Measurements from ENCODE around the gene DIRAS1.
A peak's percentile ranks its signal among the peaks of the same experiment; 100 is the strongest.
"Not testable (repeated sequence)": the region's sequence is repeated elsewhere in the genome, so short reads cannot be mapped to it uniquely, and the experiment has no call there.

The DIRAS1 gene

DNA sequence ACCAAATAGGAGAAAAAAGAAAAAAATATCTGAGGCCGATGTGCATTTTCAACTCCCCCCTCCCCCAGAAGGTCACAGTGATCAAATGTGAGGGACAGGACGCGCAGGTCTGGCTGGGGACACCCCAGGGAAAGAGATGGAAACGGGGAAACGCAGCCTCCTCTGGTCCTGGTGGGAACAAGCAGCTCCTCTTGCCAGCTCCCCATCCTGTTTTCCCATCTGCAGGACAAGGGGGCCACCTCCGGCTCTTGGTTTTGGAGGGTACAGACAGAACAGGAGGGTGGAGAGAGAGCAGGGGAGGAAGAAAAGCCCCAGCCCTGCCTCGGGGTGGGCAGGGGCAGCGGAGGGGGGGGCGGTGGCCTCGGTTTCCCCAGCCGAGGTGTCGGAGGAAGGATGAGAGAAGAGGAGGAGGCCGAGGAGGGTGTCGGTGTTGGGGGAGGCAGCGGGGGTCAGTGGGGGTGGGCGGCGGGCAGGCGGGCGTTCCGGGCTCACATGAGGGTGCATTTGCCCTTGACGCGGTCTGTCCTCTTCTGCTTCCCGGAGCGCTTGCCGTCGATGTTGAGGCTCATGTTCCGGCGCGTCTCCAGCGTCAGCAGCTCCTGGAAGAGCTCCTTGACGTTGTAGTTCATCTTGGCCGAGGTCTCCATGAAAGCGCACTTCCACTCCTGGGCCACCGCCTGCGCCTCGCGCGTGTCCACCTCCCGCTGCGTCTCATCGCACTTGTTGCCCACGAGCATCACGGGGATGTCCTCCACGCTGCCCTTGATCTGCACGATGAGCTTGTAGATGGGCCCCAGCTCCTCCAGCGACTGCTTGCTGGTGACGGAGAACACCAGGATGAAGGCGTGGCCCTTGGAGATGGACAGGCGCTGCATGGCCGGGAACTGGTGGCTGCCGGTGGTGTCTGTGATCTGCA, 4.2 kb downstream of the DIRAS1 start:
- FAIRE-seq (no peak), DNase-seq (ENCODE audit: insufficient read length, low spot score) (no peak)
- no peak for TF ChIP-seq POLR2A (IDR thresholded peaks at IDR 0.05; ENCODE audit: low read depth, low read length)

DNA sequence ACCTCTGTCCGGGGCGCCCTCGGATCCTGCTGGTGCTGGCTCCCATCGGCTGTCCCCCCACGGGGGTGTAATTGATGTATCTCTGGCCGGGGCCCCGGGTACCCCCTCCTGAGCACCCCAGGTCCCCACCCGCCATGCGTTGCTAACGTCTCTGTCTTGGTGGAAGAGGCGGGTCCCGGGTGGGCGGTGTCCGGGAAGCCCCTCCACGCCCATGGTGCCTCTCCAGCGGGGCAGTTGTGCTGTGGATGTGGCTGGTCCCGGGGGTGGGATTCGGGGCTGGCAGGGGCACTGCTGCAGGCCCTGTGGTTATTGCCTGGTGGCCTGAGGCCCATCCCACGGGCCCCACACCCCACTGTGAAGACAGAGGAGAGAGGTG, 4.9 kb downstream of the DIRAS1 start:
- no peak for FAIRE-seq

DNA sequence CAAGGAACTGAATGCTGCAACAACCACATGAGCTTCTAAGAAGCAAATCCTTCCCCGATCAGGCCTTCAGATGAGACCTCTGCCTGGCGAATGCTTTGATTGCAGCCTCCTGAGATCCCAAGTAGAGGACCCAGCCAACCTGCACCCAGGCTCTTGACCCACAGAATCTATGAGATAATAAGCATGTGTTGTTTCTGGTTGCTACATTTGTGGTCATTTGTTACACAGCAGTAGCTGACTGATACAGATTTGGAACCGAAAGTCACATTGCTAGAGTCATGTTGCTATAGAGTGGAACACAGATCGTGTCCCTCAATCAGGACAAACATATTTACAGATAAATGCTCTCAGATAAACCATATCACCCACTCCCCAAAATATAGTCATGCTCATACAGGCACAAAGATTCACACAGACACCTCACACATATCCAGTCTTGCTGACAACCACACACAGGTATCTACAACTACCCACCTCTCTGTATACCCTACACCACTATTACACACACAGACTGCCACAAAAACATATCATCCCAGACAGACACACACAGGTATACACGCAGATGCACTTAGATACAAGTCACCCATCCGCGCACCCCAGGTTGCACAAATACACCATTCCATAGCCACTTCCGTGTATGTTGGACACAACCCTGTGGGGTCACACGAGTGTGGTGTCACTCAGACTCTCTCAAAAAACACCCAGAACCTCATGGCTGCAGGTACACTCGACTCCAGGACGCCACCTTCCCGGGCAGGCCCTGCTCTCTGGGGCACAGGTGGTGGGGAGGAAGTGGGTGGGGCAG, 5.5 kb downstream of the DIRAS1 start:
- no peak for FAIRE-seq
- no peak for DNase-seq (ENCODE audit: insufficient read length, low spot score)
- no peak for TF ChIP-seq POLR2A (IDR thresholded peaks at IDR 0.05; ENCODE audit: low read depth, low read length)

More for the DNA sequence above, 4.9 kb downstream of the DIRAS1 start:
- DNase-seq (ENCODE audit: insufficient read length, low spot score): no peak
- no peak for TF ChIP-seq POLR2A (IDR thresholded peaks at IDR 0.05; ENCODE audit: low read depth, low read length)

DNA sequence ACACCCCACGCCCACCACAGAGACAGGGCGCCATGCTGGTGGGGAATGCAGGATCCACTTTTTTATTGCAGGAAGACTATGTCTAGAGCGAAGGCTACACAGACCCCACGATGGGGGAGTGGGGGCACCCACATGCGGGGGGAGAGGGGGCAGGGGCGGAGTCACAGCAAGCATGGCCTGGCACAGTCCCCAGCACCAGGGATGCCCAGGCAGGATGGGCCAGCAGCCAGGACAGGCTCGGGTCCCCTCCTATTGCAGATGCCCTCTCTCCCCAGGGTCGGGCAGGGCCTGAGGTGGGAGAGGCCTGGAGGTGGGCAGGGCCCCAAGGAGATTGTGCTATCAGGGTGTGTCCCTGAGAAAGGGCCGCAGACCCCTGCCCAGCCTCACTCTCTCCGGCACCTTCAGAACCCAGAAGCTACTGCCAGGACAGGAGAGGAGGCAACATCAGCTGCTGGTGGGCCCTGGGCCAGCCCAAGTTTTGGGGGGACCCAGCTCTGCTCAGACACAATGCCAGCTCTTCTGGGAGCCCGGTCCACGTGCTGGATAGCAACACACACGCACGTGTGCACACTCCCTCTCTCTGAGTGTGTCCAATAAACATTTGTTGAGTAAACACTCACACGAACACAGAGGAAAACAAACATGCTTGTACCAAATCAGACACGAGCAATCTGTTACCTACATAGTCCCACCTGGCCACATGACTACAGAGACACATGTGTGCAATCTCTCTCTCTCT, 6.5 kb downstream of the DIRAS1 start:
- no peak for TF ChIP-seq POLR2A (IDR thresholded peaks at IDR 0.05; ENCODE audit: low read depth, low read length)
- no peak for FAIRE-seq
- DNase-seq (ENCODE audit: insufficient read length, low spot score): no peak

DNA sequence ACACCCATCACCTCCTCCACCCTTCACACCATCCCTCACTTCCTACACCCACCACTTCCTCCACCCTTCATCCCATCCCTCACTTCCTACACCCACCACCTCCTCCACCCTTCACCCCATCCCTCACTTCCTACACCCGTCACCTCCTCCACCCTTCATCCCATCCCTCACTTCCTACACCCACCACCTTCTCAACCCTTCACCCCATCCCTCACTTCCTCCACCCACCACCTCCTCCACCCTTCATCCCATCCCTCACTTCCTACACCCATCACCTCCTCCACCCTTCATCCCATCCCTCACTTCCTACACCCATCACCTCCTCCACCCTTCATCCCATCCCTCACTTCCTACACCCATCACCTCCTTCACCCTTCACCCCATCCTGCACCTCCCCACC, 7.1 kb downstream of the DIRAS1 start:
- not testable (repeated sequence) for FAIRE-seq; DNase-seq (ENCODE audit: insufficient read length, low spot score)

DNA sequence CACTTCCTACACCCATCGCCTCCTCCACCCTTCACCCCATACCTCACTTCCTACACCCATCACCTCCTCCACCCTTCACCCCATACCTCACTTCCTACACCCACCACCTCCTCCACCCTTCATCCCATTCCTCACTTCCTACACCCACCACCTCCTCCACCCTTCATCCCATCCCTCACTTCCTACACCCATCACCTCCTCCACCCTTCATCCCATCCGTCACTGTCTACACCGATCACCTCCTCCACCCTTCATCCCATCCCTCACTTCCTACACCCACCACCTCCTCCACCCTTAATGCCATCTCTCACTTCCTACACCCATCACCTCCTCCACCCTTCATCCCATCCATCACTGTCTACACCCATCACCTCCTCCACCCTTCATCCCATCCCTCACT, 8.0 kb downstream of the DIRAS1 start:
- FAIRE-seq; DNase-seq (ENCODE audit: insufficient read length, low spot score): not testable (repeated sequence)

DNA sequence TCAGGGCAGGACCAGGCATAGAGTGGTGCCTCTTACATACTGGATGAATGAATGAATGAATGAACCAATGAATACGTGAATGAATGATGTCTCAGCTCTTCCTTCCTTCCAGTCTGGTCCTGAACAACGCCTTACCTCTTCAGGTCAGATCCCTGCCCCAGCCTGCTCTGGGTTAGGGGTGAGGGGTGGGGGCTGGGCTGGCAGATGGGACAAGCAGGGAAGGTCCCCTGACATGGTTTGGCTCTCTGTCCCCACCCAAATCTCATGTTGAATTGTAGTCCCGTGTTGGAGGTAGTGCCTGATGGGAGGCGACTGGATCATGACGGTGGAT, 9.3 kb downstream of the DIRAS1 start:
- no peak for FAIRE-seq
- TF ChIP-seq POLR2A (IDR thresholded peaks at IDR 0.05; ENCODE audit: low read depth, low read length): no peak
- no peak for DNase-seq (ENCODE audit: insufficient read length, low spot score)

DNA sequence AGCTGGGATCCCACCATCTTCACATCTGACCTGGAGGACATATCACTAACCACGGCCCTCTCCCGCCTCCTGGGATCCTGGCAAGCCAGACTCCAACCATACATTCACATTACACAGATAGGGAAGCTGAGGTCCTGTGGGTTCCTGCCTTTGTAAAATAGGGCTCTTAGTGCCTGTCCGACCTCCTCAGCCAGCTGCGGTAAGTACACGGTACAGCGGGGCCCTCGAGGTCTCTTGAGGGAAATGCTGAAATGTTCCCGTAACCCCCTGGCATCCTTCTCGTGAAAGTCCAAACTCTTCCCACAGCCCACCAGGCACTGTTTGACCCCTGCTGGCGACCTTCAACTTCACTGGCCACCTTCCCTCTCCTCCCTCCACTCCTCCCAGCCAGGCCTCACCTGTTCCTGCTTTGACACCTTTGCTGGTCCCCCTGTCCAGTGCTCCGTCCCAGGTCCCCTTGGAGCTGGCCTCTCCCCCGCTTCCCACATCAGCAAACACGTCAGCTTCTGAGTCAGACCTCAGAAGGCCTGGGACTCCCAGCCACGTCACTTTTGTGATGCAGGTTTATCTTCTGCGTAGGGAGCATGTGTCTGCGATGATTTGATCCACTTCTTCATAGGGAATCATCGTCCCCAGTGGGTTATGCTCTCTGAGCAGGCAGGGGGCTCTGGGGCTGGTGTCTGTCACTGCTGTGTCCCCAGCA, 9.8 kb downstream of the DIRAS1 start:
- no peak for FAIRE-seq
- TF ChIP-seq POLR2A (IDR thresholded peaks at IDR 0.05; ENCODE audit: low read depth, low read length): no peak

DNA sequence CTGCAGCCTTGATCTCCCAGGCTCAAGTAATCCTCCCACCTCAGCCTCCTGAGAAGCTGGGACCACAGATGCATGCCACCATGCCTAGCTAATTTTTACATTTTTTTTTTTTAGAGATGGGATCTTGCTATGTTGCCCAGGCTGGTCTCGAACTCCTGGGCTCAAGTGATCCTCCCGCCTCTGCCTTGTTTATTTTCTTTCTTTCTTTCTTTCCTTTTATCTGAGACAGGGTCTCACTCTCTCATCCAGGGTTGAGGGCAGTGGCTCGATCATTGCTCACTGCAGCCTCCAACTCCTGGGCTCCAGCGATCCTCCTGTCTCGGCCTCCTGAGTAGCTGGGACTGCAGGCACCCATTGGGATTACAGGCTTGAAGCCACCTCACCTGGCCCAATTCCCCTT, 14.9 kb downstream of the DIRAS1 start:
- FAIRE-seq (no peak), DNase-seq (ENCODE audit: insufficient read length, low spot score) (no peak)

More for the DNA sequence above, 9.8 kb downstream of the DIRAS1 start:
- peak; percentile 99 for DNase-seq (ENCODE audit: insufficient read length, low spot score)

DNA sequence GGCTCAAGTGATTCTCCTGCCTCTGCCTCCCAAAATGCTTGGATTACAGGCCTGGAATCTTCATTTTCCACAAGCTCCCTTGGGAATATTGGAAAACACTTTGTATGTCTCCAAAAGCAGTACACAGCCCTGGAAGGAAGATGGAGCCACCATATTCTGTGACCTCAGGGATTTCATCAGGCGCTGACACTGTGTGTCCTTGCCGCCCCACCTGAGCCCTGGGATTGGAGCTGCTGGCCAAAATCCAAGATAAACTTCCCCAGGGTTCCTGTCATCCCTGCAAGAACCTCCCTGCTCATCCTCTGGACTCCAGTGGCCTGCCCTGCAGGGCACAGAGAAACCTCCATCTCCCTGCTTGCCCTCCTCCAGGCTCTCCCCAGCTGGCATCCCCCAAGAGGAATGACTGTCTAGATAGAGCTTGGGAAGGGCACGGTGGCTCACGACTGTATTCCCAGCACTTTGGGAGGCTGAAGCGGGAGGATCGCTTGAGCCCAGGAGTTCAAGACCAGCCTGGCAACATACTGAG, 17.4 kb downstream of the DIRAS1 start:
- FAIRE-seq (no peak), DNase-seq (ENCODE audit: insufficient read length, low spot score) (no peak)
- no peak for TF ChIP-seq POLR2A (IDR thresholded peaks at IDR 0.05; ENCODE audit: low read depth, low read length)

More for the DNA sequence above, 14.9 kb downstream of the DIRAS1 start:
- TF ChIP-seq POLR2A (IDR thresholded peaks at IDR 0.05; ENCODE audit: low read depth, low read length): no peak

DNA sequence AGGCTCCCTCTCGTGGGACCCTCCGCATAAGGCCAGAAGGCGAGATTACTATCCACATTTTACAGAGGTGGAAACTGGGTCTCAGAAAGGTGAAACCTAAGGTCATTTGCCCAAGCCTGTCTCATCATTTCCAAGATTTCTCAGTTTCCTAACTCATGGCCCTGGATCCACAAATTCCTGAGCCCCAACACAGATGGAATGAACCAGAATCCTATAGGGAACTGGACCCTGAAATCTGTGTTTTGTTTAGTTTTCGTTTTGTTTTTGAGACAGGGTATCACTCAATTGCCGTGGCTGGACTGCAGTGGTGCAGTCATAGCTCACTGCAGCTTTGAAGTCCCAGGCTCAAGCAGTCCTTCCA, 18.1 kb downstream of the DIRAS1 start:
- DNase-seq (ENCODE audit: insufficient read length, low spot score) (no peak), FAIRE-seq (no peak)
- TF ChIP-seq POLR2A (IDR thresholded peaks at IDR 0.05; ENCODE audit: low read depth, low read length): no peak

DNA sequence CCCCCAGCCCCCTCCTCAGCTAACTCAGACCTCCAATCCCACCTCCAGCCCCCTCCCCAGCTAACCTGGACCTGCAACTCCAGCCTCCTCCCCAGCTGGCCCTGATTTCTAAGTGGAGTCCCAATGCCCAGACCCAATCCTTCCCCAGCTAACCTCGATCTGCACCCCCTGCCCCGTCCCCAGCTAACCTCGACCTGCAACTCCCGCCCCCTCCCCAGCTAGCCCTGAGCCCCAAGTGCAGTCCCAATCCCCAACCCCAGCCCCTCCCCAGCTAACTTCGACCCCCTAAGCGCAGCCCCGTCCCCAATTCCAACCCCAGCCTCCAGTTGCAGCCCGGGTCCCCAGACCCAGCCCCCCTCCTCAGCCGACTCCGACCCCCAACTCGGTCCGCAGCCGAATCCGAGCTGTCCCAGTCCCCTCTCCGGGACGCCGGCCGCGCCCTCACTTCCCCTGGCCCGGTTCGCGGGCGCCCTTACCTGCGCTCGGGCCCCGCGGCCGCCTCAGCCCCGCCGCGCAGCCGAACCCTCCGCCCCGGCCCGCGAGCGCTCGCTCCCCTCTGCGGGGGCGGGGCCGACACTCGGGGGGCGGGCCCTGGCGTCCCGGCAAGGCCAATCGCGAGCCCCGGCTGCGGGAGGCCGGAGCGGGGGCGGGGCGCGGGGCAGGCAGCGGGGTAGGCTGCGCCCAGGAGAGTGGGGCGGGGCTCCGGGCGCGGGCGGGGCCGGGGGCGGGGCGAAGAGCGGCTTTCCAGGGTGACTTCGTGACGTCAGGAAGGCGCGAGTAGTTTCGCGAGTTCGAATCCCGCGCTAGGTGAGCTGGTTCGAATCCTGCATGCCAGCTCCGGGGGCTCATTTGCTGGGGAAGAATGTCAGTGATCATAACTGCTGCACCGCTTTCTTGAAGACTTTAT, 18.7 kb downstream of the DIRAS1 start, which contains the start of gene GNG7:
TSS of gene GNG7 (minus strand) at position 525 of the 907 bp plus-strand sequence. CDS start 182,006 bp downstream, outside the sequence.
- peak; percentile 64 for TF ChIP-seq POLR2A (IDR thresholded peaks at IDR 0.05; ENCODE audit: low read depth, low read length)
- DNase-seq (ENCODE audit: insufficient read length, low spot score) (peak; percentile 100), FAIRE-seq (no peak)

Measured in H54 (cell line).